GM19324 (cell line): ENCODE data around the gene CCDC12.

Experiments
- ATAC-seq: cut with Tn5 transposase; IDR thresholded peaks from one replicate; pipeline ENCODE4 v1.9.1; 2021; ENCODE audit warnings: mild to moderate bottlenecking, moderate library complexity; ENCODE audit not compliant: unreplicated experiment, low FRiP score

CCDC12 gene

DNA sequence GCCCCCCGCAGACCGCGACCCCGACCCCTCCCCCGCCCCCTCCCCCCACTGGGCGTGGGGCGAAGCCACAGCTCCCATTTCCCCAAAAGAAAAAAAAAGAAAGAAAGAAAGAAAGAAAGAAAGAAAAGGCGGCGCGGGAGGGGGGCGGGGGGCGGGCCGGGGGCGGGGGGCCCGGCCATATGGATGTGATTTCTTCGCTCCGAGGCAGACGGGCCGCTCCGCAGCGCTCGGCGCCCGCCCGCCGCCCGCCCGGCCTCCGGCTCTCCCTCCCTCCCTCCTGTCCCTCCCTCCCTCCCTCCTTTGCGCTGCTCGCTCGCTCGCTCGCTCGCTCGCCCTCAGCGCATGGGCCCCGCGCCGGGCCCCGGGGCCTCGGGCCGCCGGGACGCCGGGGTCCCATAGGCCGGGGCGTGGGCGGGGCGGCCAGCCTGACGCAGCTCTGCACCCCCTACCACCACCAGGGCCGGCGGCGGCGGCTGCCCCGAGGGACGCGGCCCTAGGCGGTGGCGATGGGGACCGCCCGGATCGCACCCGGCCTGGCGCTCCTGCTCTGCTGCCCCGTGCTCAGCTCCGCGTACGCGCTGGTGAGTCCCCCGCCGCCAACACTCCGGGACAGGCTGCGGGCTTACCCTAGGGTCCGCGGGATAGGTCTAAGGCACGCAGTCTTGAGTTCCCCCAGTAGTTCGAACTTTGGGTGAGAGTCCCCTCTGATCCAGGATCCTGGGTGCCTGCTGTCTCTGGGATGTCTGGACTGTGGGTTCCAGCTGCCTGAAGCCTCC lies 93.3 kb downstream of the CCDC12 start:
- no peak for ATAC-seq

DNA sequence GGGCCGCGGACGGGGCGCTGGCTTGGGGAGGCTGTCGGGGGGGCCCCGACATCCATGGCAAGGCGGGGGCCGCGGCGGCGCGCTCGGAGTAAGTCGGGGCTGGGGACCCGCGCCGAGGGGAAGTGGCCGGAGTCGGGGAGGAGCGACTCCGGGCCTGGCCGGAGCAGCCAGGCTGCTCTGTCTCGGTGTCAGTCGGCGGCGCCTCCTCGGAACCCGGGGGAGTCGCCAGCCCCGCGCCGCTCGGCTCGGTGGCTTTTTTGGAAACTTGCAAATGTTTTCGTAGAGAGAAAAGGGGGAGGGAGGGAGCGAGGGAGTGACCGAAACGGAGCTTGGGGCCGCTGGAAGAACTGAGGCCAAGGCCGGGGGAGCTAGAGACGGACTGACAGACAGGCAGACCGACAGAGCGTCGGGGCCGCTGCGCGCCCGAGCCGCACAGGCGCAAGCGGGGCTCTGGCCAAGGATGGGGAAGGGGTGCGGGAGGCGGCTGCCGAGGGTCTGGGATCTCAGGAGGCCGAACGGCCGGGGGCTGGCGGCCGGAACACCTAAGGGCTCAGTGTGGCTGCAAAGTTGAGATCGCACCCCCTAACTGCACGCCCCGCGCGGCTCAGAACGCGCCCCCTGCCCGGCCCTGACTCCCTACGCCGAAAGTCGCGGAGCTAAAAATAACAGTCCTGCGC lies 94.0 kb downstream of the CCDC12 start:
- ATAC-seq: no peak

DNA sequence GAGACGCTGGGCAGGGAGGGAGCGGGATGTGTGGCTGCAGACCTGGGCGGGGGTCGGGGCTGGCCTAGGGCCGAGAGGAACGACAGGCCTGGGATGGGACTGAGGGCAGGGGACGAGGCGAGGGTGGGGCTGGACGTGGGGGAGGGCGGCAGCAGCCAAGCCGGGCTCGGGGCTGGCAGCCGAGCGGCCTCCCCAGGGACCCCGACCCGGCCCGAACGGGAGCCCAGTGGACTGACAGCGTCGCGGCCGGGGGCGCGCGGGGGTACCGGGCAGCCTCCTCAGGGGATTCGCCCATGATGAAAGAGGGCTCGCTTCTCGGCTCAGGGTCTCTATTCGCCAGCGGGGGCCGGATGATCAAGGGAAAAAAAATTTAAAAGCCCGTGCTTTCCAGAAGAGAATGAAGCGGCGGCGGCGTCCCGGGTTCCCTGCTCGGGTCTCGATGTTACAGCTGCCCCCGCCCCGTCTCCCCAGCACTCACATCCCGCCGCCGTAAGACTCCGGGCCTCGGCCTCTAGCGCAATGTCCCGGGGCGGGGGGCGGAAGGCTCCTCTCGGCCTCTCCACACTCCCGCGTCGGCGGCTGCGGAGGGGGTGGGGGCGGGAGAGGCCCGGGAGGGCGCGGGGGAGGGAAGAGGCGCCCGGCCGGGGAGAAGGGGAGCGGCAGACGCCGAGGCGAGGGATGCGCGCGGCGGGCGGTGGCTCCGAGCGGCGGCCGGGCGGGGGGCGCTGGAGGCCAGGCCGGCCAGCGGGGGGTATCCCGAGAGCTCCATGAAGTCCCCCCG lies 94.8 kb downstream of the CCDC12 start:
- no peak for ATAC-seq

DNA sequence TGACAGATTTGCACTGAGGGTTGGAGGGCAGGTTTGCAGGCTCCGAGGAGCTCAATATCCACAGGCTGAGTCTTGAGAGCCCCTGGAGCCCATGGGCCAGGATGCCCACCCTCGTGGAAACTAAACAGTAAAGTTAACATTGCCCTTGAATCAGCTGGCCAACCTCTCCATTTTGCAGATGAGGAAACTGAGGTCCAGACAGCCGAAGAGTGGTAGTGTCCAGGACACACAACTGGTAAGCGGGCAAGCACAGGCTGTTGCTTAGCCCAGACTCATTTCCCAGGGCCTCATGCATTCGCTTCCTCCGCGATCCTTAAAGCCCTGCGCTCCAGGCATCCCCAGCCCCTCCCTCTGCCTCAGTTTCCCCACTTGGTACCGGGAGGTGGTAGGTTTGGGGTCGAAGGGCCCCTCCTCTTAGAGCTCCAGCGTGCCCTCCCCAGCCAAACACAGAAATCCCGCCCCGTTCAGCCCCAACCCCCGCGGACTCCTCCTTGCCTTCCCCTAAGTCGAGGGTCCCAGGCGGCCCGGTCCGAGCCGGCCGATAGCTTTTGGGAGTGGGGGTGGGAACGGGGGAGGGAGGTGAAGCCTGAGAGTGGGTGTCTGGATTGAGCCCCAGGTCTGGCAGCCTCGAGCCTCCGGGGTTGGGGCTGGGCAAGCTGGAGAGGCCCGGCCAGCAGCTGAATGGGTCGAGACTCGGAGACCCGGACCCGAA lies 95.5 kb downstream of the CCDC12 start:
- no peak for ATAC-seq

DNA sequence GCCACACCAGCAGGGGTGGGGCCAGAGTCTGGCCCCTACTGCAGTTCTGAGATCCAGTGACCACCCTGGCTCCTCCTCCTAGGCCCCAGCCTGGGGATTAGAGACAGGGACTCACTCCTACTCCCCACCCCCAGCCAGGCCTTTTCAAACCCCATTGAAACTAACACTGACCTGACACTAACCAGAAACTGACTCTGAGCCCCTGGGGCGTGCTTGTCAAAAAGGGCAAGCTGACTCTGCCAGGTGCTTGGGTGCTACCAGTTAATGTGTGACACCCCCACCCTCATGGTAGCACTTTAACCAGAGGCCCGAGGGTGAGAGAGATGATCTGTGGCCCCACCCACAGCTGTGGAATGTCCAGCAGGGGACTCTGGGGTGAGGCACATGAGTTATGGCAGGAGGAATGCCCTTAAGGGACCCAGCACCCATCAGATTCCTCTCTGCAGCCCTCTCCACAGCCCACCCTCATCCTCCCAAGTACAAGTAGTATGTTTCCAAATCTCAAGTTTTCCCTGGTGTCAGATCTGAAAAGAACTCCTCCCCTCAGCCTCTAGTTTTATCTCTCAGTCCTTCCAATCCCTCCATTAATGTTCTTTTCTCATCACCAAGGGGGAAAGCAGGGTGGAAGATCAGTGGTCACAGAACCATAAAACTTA lies 97.6 kb downstream of the CCDC12 start:
- ATAC-seq: peak; percentile 44

DNA sequence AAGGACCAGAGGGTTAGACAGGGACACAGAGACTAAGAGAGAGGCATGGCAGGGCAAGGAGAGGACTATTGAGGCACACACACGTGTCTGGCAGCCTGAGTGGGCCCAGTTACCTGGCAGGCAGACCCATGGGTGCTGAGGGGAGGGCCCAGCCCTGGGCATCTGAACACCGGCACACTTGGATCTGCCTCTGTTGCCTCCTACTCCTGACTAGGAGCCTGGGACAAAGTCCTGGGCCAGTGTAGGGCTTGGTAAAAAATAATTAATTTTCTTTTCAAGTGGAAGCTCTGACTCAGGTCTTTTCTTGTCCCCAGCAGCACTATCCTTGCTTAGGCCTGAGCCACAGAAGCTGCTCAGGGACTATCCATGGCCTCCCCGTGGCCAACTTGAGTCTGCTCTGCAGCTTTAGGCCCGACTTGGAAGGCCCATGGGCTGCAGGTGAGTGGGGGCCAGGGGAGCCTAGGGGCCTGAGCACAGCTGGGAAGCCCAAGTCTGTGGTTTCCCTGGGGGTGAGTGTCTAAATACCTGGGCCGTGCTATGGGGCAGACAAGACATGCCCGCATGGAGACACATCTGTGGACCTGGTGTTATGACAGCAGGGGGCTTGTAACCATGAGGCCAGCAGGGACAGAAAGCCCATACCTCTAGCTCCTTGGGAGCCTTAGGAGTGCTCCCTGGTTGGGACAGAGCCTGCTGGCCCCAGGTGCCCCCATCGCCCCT lies 99.0 kb downstream of the CCDC12 start, which contains the start of gene PTH1R:
TSS of gene PTH1R (plus strand) at position 316 of the 720 bp plus-strand sequence. CDS start 5,839 bp downstream, outside the sequence.
- no peak for ATAC-seq

DNA sequence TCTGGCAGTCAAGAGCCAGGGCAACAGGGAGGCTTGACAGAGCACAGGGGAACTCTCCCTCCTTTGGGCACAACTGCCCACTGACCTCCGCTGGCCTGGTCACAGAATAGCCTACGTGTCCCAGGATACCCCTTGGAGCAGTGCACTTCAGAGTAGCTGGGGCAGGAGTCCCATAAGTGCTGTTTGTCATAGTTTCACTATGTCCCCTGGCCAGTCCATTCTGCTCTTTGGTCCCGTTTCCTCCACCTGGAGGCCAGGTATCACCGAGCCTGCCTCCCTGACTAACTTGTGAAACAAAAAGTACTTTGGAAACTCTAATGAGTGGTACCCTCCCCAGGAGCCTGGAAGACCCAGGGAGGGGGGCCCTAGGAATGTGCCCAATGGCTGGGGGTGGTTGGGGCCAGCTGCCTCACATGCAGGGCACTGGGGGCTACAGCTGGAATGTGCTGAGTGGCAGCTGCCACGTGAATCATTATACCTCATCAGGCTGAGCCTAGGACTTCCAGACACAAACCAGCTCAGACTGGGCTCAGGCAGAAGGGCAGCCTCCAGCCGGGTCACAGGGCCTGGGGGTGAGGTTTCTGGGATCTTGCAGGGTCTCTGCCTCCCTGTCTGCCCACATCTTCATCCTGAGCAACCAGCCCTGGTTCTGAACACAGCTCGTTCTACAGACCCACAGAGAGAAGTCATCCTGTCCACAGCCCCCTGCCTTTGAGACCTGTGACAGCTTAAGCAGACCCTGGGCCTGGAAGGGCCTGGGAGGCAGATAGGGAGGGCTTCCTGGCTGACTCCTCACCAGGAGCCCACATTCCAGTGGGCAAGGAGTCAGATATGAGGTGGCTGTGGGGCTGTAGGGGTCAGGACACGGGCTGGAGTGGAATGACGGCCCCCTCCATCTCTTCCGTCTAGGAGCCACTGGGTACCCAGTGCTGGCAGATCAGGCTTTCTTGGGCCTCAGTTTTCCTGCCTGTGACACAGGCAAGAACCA lies 99.9 kb downstream of the CCDC12 start:
- no peak for ATAC-seq

DNA sequence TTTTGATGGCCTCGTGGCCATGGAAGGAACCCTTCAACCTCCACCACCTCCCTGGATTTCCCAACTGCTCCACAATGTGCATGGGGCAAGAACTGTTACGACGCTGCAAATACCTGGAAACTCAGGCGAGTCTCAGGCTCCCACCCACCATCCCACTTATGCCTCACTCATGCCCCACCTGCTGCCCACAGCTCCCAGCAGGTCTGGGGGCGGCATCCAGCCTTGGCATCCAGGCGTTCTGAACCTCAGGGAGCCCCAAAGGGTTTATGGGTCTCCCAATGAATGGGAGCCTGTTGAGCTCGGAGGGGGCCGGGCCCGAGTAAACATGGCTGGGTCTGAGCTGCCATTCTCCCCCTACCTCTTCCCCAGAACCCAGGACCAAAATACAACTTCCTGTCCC lies 101.0 kb downstream of the CCDC12 start:
- ATAC-seq: no peak

DNA sequence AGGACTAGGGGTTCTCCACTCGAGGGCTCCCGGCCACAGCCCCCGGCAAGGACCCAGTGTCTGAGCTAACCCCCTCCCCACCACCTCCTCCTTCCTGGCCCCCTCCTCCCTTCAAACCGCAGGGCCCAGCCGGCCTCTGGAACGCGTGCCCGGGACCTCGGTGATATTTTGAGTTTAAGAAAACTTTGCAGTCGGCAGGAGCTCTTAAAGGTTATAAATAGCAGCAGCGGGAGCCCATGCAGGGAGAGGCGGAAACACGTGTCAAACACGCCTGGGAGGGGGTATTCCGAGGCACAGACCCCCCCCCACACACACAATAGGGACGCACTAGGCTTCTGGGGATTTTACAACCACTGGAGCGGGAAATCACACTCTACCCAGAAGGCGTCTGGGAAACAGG lies 102.1 kb downstream of the CCDC12 start:
- no peak for ATAC-seq

DNA sequence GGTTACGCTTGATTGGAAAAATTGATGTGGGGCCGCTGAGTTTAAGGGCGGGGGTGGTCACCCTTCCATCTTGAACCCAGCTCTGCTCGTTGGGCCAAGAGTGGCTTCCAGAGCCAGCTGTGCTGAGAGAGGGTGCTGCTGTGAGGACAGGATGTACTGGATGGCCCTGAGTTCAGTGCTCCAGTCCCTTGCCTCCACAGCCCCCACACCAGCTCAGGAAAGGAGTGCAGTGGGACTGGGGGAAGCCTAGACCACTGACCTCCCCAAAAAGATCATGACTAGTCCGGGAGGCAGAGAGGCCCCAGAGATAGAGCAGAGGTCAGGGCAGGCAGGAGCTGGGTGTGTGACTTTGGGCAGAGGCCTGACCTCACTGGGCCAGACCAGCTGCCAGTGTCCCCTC lies 103.0 kb downstream of the CCDC12 start:
- ATAC-seq: no peak
